Body of pancreas (tissue), 4 donors: ENCODE measurements around the gene DLEU7.

ENCODE experiments used
- POLR2A ChIP-seq, 3 donors: fragments of 450-650 bp; IDR thresholded peaks; one replicate each; pipeline ENCODE4 v1.6.1; 2016; ENCODE audit warnings: antibody characterized with exemption in 3 of 3, mild to moderate bottlenecking in 2 of 3
- TF ChIP-seq, protein P1 (sequence below), 7 experiments: fragments of 450-650 bp in 4 of 7; fragments of 200-600 bp in 3 of 7; sonication (generic) in 3 of 7; IDR thresholded peaks; one replicate each; pipeline ENCODE4 v1.5.1; 2016 to 2019; ENCODE audit warnings: antibody characterized with exemption in 7 of 7

- TF ChIP-seq, protein P1, sequence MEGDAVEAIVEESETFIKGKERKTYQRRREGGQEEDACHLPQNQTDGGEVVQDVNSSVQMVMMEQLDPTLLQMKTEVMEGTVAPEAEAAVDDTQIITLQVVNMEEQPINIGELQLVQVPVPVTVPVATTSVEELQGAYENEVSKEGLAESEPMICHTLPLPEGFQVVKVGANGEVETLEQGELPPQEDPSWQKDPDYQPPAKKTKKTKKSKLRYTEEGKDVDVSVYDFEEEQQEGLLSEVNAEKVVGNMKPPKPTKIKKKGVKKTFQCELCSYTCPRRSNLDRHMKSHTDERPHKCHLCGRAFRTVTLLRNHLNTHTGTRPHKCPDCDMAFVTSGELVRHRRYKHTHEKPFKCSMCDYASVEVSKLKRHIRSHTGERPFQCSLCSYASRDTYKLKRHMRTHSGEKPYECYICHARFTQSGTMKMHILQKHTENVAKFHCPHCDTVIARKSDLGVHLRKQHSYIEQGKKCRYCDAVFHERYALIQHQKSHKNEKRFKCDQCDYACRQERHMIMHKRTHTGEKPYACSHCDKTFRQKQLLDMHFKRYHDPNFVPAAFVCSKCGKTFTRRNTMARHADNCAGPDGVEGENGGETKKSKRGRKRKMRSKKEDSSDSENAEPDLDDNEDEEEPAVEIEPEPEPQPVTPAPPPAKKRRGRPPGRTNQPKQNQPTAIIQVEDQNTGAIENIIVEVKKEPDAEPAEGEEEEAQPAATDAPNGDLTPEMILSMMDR (IDR thresholded peaks at IDR 0.05) = no peak
- no peak for TF ChIP-seq POLR2A (IDR thresholded peaks at IDR 0.05)
Observed at GRCh38 chr13:50797091-50797490, 46.4 kb downstream of the DLEU7 start.
